ENCODE measurements around the gene FGF22.
"Not testable (repeated sequence)": the region's sequence is repeated elsewhere in the genome, so short reads cannot be mapped to it uniquely, and the experiment has no call there.

FGF22 gene

DNA sequence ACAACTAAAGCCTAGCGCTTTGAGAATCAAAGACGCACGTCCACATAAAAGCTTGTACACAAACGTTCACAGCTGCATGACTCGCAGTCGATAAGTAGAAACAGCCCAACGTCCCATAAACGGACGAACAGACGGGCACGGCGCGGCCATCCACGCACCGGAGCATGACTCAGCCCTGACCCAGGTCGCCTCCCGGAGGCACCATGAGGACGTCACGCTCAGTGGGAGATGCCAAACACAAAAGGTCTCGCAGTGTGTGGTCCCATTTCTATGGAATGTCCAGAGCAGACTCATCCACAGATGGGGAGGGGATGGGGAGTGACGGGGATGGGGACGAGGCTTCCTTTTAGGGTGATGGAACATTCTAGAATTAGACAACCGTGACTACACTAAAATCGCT lies 15.7 kb upstream of the FGF22 start:
- DNase-seq (ENCODE audit: low read depth): no peak
- H3K4me3 ChIP-seq (ENCODE audit: low read depth, low read length): no peak overlapping the region
- TF ChIP-seq POLR2A (IDR thresholded peaks at IDR 0.05; ENCODE audit: extremely low read depth, insufficient read length) (no peak), MYC (IDR thresholded peaks at IDR 0.05; ENCODE audit: low read depth, low read length) (no peak)
- TF ChIP-seq, protein P1, sequence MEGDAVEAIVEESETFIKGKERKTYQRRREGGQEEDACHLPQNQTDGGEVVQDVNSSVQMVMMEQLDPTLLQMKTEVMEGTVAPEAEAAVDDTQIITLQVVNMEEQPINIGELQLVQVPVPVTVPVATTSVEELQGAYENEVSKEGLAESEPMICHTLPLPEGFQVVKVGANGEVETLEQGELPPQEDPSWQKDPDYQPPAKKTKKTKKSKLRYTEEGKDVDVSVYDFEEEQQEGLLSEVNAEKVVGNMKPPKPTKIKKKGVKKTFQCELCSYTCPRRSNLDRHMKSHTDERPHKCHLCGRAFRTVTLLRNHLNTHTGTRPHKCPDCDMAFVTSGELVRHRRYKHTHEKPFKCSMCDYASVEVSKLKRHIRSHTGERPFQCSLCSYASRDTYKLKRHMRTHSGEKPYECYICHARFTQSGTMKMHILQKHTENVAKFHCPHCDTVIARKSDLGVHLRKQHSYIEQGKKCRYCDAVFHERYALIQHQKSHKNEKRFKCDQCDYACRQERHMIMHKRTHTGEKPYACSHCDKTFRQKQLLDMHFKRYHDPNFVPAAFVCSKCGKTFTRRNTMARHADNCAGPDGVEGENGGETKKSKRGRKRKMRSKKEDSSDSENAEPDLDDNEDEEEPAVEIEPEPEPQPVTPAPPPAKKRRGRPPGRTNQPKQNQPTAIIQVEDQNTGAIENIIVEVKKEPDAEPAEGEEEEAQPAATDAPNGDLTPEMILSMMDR (IDR thresholded peaks at IDR 0.05; ENCODE audit: low read depth, low read length): no peak
- TF ChIP-seq, protein P2, sequence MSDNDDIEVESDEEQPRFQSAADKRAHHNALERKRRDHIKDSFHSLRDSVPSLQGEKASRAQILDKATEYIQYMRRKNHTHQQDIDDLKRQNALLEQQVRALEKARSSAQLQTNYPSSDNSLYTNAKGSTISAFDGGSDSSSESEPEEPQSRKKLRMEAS (IDR thresholded peaks at IDR 0.05; ENCODE audit: low read depth, low read length): no peak

DNA sequence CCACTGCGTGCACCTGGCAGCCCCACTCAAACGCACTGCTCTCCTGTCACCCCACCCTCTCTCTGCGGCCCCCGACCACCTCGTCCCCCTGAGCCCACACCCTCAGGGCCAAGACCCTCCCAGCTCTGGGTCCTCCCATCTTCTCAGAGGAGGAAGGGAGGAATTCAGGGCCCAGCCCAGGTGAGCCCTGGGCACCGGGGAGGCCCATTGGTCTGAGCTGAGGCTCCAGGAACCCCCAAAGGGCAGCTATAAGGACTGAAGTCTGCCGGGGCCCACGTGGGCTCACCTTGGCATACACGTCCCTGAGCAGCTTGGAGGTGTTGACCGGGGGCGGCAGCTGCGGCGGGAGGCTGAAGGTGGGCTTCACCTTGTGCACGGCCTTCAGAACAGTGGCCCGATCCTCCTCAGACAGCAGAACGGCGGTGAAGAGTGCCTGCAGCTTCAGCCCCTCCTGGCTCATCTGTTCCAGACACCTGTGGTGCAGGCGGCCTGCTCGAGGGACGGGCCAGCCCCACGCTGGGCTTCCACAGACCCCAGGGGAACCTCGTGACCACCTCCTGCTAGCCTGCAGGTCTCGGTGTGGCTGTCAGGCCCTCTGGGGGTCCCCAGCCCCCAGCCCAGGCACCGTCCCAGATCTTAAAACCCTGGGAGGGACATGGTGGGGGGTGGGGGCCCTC lies 15.1 kb upstream of the FGF22 start:
- TF ChIP-seq POLR2A (IDR thresholded peaks at IDR 0.05; ENCODE audit: extremely low read depth, insufficient read length): no peak
- TF ChIP-seq, protein P1 (IDR thresholded peaks at IDR 0.05; ENCODE audit: low read depth, low read length): no peak
- TF ChIP-seq MYC (IDR thresholded peaks at IDR 0.05; ENCODE audit: low read depth, low read length): no peak
- TF ChIP-seq, protein P2 (IDR thresholded peaks at IDR 0.05; ENCODE audit: low read depth, low read length): no peak
- no peak overlapping the region for H3K4me3 ChIP-seq (ENCODE audit: low read depth, low read length)
- no peak for DNase-seq (ENCODE audit: low read depth)

DNA sequence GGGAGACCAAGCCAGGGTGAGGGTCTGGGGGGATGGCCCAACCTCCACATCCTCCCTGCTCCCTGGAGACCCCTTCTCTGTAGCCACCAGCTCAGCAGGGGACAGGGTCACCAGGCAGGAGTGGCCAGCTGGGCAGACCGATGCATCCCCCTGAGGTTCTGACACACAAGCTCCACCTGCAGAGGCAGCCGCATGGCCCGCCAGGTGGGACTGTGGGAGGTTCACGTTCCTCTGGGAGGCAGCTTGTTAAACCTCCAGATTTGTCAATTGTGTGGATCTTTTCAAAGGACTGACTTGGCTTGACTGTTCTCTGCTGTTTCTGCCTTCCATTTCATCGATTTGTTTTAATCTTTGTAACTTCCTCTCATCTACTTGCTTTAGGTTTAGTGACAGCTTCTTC lies 14.4 kb upstream of the FGF22 start:
- no peak overlapping the region for H3K4me3 ChIP-seq (ENCODE audit: low read depth, low read length)
- TF ChIP-seq POLR2A (IDR thresholded peaks at IDR 0.05; ENCODE audit: extremely low read depth, insufficient read length): no peak
- TF ChIP-seq, protein P2 (IDR thresholded peaks at IDR 0.05; ENCODE audit: low read depth, low read length): no peak
- TF ChIP-seq, protein P1 (IDR thresholded peaks at IDR 0.05; ENCODE audit: low read depth, low read length): no peak
- no peak for TF ChIP-seq MYC (IDR thresholded peaks at IDR 0.05; ENCODE audit: low read depth, low read length)
- no peak for DNase-seq (ENCODE audit: low read depth)

GRCh38 chr19:626566-626965 lies 13.1 kb upstream of the FGF22 start:
- not testable (repeated sequence) for H3K4me3 ChIP-seq (ENCODE audit: low read depth, low read length); DNase-seq (ENCODE audit: low read depth)

GRCh38 chr19:628168-628567 lies 11.5 kb upstream of the FGF22 start:
- H3K4me3 ChIP-seq (ENCODE audit: low read depth, low read length): no peak overlapping the region
- TF ChIP-seq POLR2A (IDR thresholded peaks at IDR 0.05; ENCODE audit: extremely low read depth, insufficient read length) (no peak), MYC (IDR thresholded peaks at IDR 0.05; ENCODE audit: low read depth, low read length) (no peak)
- TF ChIP-seq, protein P2 (IDR thresholded peaks at IDR 0.05; ENCODE audit: low read depth, low read length): no peak
- TF ChIP-seq, protein P1 (IDR thresholded peaks at IDR 0.05; ENCODE audit: low read depth, low read length): no peak
- peak; percentile 30 for DNase-seq (ENCODE audit: low read depth)

GRCh38 chr19:629515-629914 lies 10.2 kb upstream of the FGF22 start:
- not testable (repeated sequence) for DNase-seq (ENCODE audit: low read depth); H3K4me3 ChIP-seq (ENCODE audit: low read depth, low read length)

Measured in NB4 (cell line).